Breast epithelium (tissue), 4 donors: ENCODE data around the gene F5. TPM values are rescaled to one million over a fixed set of nuclear protein-coding genes. Genes with fewer than 3 reads are reported as not detected.

Experiments used
- DNase-seq, 2 donors: peaks; one replicate each; pipeline ENCODE4 v3.0.0-alpha.2; 2019; ENCODE audit warnings: low spot score in 2 of 2
- H3K27ac ChIP-seq, 2 donors: fragments of 200-600 bp; sonication (generic) in 1 of 2; one replicate each; pipeline ENCODE4 v1.5.1; 2016 to 2019; ENCODE audit warnings: mild to moderate bottlenecking in 1 of 2
- H3K27me3 ChIP-seq, 2 donors: fragments of 200-600 bp; sonication (generic) in 1 of 2; one replicate each; pipeline versions ENCODE4 v1.5.1 to v1.6.0; 2017 to 2019; ENCODE audit warnings: control low read depth in 1 of 2, mild to moderate bottlenecking in 1 of 2
- H3K36me3 ChIP-seq: fragments of 200-600 bp; one replicate; pipeline ENCODE4 v1.5.1; 2019
- H3K4me1 ChIP-seq, 2 donors: fragments of 200-600 bp; sonication (generic); one replicate each; pipeline ENCODE4 v1.5.1; 2016 to 2019; ENCODE audit warnings: control low read depth in 1 of 2
- H3K4me3 ChIP-seq, 3 donors: fragments of 200-600 bp; sonication (generic); 1 replicate in 2 of 3; 2 replicates in 1 of 3; pipeline ENCODE4 v1.5.1; 2016 to 2019; ENCODE audit warnings: mild to moderate bottlenecking in 3 of 3, moderate library complexity in 2 of 3
- H3K9me3 ChIP-seq, 2 donors: fragments of 200-600 bp; sonication (generic) in 1 of 2; one replicate each; pipeline ENCODE4 v1.5.1; 2016 to 2019; ENCODE audit warnings: control low read depth in 1 of 2
- POLR2A ChIP-seq: fragments of 450-650 bp; IDR thresholded peaks from one replicate; pipeline ENCODE4 v1.6.1; 2016; ENCODE audit warnings: antibody characterized with exemption, mild to moderate bottlenecking, moderate library complexity
- POLR2AphosphoS5 ChIP-seq, 3 donors: sonication (generic); formaldehyde crosslinking; IDR thresholded peaks; one replicate each; pipeline ENCODE4 v1.6.1; 2017; ENCODE audit warnings: antibody characterized with exemption in 3 of 3
- intact Hi-C: fragments of 100-400 bp; cut with DNase I; formaldehyde crosslinking; loops from one replicate; pipeline ENCODE4 v1.15.1; 2023; ENCODE audit warnings: low total_unique reads
- total RNA-seq, 3 donors: library from RNA; depleted of rRNA; stranded (reverse); fragments of >200 nt; gene quantifications; one replicate each; pipeline ENCODE4 v1.1.0, GENCODE V29; 2016
- TF ChIP-seq, protein P1 (sequence below), 3 donors: fragments of 450-650 bp; IDR thresholded peaks; one replicate each; pipeline ENCODE4 v1.5.1; 2016 to 2017; ENCODE audit warnings: antibody characterized with exemption in 3 of 3, mild to moderate bottlenecking in 3 of 3, moderate library complexity in 3 of 3

The F5 gene
- total RNA-seq, 3 donors from 2014 or later = 0.44 to 7.4 (median 1.3) TPM

DNA sequence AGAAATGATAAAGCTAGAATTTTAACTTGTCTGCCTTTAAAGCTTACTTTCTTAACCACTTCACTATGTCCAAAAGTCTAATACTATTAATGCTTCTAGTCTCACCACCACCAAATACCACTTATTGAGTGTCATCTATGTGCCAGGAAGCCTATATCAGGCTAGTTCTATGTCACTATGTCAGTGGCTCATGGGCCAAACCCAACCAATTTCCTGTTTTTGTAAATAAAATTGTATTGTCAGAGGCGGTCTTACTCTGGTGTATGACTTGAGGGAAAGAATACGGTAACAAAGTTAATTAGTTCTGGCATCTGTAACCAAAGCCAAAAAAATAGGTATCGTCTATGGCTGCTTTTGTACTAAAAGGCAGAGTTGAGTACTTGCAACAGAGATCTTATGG lies 14.8 kb downstream of the F5 start:
- H3K4me1 ChIP-seq = no peaks in the 10 kb centered on the region
- no peaks in the 10 kb centered on the region for H3K36me3 ChIP-seq
- no peak for DNase-seq
- no peak overlapping the region for H3K4me3 ChIP-seq
- no peaks in the 10 kb centered on the region for H3K27me3 ChIP-seq
- H3K9me3 ChIP-seq = no peaks in the 10 kb centered on the region
- no peak overlapping the region for H3K27ac ChIP-seq
- intact Hi-C loops = no loop called here
- TF ChIP-seq, protein P1, sequence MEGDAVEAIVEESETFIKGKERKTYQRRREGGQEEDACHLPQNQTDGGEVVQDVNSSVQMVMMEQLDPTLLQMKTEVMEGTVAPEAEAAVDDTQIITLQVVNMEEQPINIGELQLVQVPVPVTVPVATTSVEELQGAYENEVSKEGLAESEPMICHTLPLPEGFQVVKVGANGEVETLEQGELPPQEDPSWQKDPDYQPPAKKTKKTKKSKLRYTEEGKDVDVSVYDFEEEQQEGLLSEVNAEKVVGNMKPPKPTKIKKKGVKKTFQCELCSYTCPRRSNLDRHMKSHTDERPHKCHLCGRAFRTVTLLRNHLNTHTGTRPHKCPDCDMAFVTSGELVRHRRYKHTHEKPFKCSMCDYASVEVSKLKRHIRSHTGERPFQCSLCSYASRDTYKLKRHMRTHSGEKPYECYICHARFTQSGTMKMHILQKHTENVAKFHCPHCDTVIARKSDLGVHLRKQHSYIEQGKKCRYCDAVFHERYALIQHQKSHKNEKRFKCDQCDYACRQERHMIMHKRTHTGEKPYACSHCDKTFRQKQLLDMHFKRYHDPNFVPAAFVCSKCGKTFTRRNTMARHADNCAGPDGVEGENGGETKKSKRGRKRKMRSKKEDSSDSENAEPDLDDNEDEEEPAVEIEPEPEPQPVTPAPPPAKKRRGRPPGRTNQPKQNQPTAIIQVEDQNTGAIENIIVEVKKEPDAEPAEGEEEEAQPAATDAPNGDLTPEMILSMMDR (IDR thresholded peaks at IDR 0.05) = no peak
- TF ChIP-seq POLR2AphosphoS5 (IDR thresholded peaks at IDR 0.05) = no peak

DNA sequence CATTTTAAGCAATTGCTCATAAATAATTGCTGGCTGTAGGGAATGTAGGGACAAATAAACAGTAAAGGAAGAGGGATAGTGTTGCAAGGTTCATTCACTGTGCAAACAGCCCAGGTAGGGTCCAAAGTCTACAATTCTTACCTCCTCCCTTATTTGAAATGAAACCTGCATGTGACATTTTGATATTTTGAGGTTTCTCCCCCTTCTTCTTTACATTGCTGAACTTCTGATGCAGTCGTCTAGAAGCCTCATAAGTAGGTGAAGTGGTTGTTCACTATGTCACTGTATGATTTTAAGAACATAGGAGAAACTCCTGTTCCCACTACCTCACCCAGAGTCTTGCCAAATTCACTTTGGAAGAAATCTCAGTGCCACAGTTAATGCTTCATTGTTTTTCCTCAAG lies 16.1 kb downstream of the F5 start:
- H3K27ac ChIP-seq = no peak overlapping the region
- H3K4me1 ChIP-seq = no peaks in the 10 kb centered on the region
- TF ChIP-seq POLR2A = no peak
- TF ChIP-seq, protein P1 (IDR thresholded peaks at IDR 0.05) = no peak
- no peak for DNase-seq
- no peaks in the 10 kb centered on the region for H3K9me3 ChIP-seq
- H3K27me3 ChIP-seq = no peaks in the 10 kb centered on the region
- H3K36me3 ChIP-seq = no peaks in the 10 kb centered on the region
- intact Hi-C loops = no loop called here
- H3K4me3 ChIP-seq = no peak overlapping the region

DNA sequence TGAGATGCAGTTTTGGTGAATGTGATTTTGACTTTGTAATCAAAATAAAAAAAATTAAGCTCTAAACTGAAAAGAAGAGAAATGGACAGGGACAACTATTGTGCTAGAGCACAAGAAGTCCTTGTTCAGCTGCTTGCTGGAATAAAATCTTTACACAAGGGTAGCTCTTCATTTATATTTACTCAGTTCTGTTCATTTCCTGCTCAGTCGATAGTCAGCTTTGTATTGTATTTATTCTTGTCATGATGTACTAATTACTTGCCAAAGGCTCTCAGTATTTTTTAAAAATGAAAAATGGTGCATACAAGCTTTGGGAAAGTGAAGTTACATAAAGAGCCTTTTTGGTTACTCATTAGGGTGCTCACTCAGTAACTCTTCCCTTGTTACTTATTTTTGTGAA lies 17.8 kb downstream of the F5 start:
- intact Hi-C loops = no loop called here
- DNase-seq = no peak
- TF ChIP-seq POLR2A (no peak), POLR2AphosphoS5 (IDR thresholded peaks at IDR 0.05) (no peak)
- TF ChIP-seq, protein P1 (IDR thresholded peaks at IDR 0.05) = no peak
- Histone ChIP-seq H3K4me1 (no peaks in the 10 kb centered on the region), H3K9me3 (peaks cover 0 to 2% of the 10 kb centered on the region in 2 donors), H3K27me3 (no peaks in the 10 kb centered on the region), H3K36me3 (no peaks in the 10 kb centered on the region), H3K27ac (no peak overlapping the region), H3K4me3 (no peak overlapping the region)

DNA sequence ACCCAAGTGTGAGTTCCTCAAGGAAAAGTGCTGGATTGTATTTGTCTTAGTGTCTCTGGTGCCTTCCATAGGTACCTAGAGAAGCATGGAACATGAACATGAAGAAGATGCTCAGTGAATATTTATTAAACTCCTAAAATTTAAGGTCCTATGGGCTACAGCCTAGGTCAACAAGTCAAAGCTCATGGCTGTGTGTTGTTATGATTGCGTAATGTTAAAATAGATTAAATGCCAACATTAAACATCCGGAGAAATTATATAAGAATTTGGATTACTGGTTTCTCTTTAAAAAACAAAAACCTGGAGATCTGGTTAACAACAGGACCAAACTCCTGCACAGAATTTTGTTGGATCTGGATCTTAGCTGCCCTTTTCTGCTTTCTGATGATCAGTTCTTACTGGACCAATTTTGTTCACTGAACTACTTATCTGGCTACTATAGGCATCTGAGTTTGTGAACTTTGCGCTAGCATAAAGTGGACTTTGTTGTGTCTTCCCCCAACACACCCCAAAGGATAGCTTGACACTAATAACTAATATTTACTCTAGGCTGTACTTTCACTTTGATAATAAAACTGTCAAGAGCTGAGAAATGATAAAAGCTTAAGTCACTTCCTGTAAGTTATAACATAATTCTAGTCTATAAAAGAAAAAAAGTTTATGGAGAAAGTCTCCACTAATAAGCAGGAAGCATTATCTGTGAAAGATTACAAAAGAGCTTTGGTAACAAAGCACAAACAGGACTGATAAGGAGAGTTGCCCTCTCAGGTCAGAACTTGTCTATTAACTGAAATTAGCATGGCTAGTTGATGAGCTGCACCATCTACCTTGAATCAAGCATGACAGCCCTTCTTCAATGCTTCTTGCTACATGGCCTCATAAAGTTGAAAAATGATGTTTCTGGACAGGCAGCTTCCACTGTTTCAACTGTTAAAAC lies 20.7 kb downstream of the F5 start:
- Histone ChIP-seq H3K27me3 (no peaks in the 10 kb centered on the region), H3K4me1 (no peaks in the 10 kb centered on the region), H3K36me3 (no peaks in the 10 kb centered on the region), H3K9me3 (peaks cover 0 to 8% of the 10 kb centered on the region in 2 donors), H3K4me3 (no peak overlapping the region), H3K27ac (no peak overlapping the region)
- no peak for TF ChIP-seq POLR2A
- TF ChIP-seq, protein P1 (IDR thresholded peaks at IDR 0.05) = no peak
- no peak for TF ChIP-seq POLR2AphosphoS5 (IDR thresholded peaks at IDR 0.05)
- no peak for DNase-seq
- intact Hi-C loops = no loop called here

DNA sequence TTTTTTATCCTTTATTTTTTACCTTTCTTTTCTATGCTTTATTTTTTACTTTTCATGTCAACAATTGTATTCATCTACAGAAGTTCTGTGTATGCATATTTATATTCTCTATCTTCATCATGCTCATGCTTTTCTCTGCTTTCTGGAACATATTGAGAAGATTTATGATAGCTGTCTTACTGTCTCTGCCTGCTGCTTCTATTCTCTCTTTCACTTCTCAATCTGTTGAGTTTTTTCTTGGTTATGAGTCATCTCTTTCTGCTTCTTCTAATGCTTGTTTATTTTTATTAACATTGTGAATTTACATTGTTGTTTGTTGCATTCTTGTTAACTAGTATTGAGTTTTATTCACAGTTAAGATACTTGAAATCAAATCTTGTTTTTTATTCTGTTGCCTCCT lies 22.6 kb downstream of the F5 start:
- no peak overlapping the region for H3K4me3 ChIP-seq
- no peak overlapping the region for H3K27ac ChIP-seq
- peaks cover 0 to 8% of the 10 kb centered on the region in 2 donors for H3K9me3 ChIP-seq
- TF ChIP-seq, protein P1 (IDR thresholded peaks at IDR 0.05) = no peak
- TF ChIP-seq POLR2A = no peak
- TF ChIP-seq POLR2AphosphoS5 (IDR thresholded peaks at IDR 0.05) = no peak
- intact Hi-C loops = no loop called here
- no peaks in the 10 kb centered on the region for H3K36me3 ChIP-seq
- H3K4me1 ChIP-seq = no peaks in the 10 kb centered on the region
- DNase-seq = no peak
- H3K27me3 ChIP-seq = no peaks in the 10 kb centered on the region
